ENCODE measurements around the gene FOXE1.

GRCh38 chr9:97804059-97804365 is 49.0 kb upstream of the FOXE1 start:
- TF ChIP-seq CTCF (IDR thresholded peaks at IDR 0.05 in 2 of 3, conservative IDR thresholded peaks at IDR 0.05 in 1 of 3; ENCODE audit: control insufficient read depth in 2 of 3, extremely low read depth in 1 of 3, insufficient read depth in 1 of 3, low read depth in 3 of 3, low read length in 3 of 3) (no peak), PML (IDR thresholded peaks at IDR 0.05; ENCODE audit: low read length) (no peak), SP1 (IDR thresholded peaks at IDR 0.05; ENCODE audit: low read depth, low read length) (no peak), SREBF2 (IDR thresholded peaks at IDR 0.05; ENCODE audit: low read length) (no peak), POLR2AphosphoS5 (IDR thresholded peaks at IDR 0.05; ENCODE audit: low read length) (no peak), NFYB (IDR thresholded peaks at IDR 0.05; ENCODE audit: insufficient read depth, low read depth, low read length) (no peak), NBN (IDR thresholded peaks at IDR 0.05) (no peak), ZBTB4 (CRISPR knock-in tag; IDR thresholded peaks at IDR 0.05) (no peak), FOXM1 (IDR thresholded peaks at IDR 0.05; ENCODE audit: low read depth, low read length) (no peak), SIN3A (IDR thresholded peaks at IDR 0.05; ENCODE audit: low read depth, low read length) (no peak), KDM1A (IDR thresholded peaks at IDR 0.05; ENCODE audit: borderline replicate concordance) (no peak), STAT3 (IDR thresholded peaks at IDR 0.05; ENCODE audit: low read depth, low read length) (no peak), HCFC1 (IDR thresholded peaks at IDR 0.05; ENCODE audit: low read length) (no peak)
